ENCODE data around the gene TXNDC11.

The TXNDC11 gene

GRCh38 chr16:11688520-11688886 is 54.2 kb downstream of the TXNDC11 start:
- no peak for DNase-seq (ENCODE audit: low spot score)

- DNase-seq (ENCODE audit: low spot score) = no peak
These were observed 54.8 kb downstream of the TXNDC11 start for GRCh38 chr16:11687601-11688519.

GRCh38 chr16:11686713-11687380 is 55.8 kb downstream of the TXNDC11 start:
- DNase-seq (ENCODE audit: low spot score) = no peak

GRCh38 chr16:11685844-11686618 is 56.6 kb downstream of the TXNDC11 start:
- DNase-seq (ENCODE audit: low spot score) = no peak

- no peak for DNase-seq (ENCODE audit: low spot score)
These were observed 58.2 kb downstream of the TXNDC11 start for GRCh38 chr16:11684231-11685025.

- DNase-seq (ENCODE audit: low spot score) = no peak
These were observed 59.5 kb downstream of the TXNDC11 start for GRCh38 chr16:11683145-11683544.

- no peak for DNase-seq (ENCODE audit: low spot score)
These were observed 60.0 kb downstream of the TXNDC11 start for GRCh38 chr16:11682655-11683096.

- DNase-seq (ENCODE audit: low spot score) = no peak
These were observed 60.5 kb downstream of the TXNDC11 start for GRCh38 chr16:11681976-11682654.

- DNase-seq (ENCODE audit: low spot score) = no peak
These were observed 61.1 kb downstream of the TXNDC11 start for GRCh38 chr16:11681556-11681955.

- no peak for DNase-seq (ENCODE audit: low spot score)
These were observed 62.4 kb downstream of the TXNDC11 start for GRCh38 chr16:11679941-11680911.

GRCh38 chr16:11679250-11679649 is 63.4 kb downstream of the TXNDC11 start:
- DNase-seq (ENCODE audit: low spot score) = no peak

- no peak for DNase-seq (ENCODE audit: low spot score)
These were observed 64.4 kb downstream of the TXNDC11 start for GRCh38 chr16:11677959-11678881.

- DNase-seq (ENCODE audit: low spot score) = no peak
These were observed 65.2 kb downstream of the TXNDC11 start for GRCh38 chr16:11677451-11677951.

- DNase-seq (ENCODE audit: low spot score) = no peak
These were observed 65.9 kb downstream of the TXNDC11 start for GRCh38 chr16:11676799-11677198.

GRCh38 chr16:11675561-11676511 is 66.8 kb downstream of the TXNDC11 start:
- peak; percentile 97 for DNase-seq (ENCODE audit: low spot score)

GRCh38 chr16:11674818-11675560 is 67.7 kb downstream of the TXNDC11 start:
- no peak for DNase-seq (ENCODE audit: low spot score)
